SK-N-SH (cell line): Measurements from ENCODE around the gene NIT1. TPM values are rescaled to one million over a fixed set of nuclear protein-coding genes. Genes with fewer than 3 reads are reported as not detected.

Experiments
- CTCF ChIA-PET: fragments of 300-600, 350-600 bp; formaldehyde crosslinking; extraction: SDS; loops from one replicate; lab custom pipeline; 2021; lab: Yijun Ruan, JAX
- POLR2A ChIA-PET: fragments of 350-600 bp; sonication (Branson Sonifier 250); formaldehyde crosslinking; extraction: SDS; loops from one replicate; lab custom pipeline; 2020; ENCODE audit warnings: antibody characterized with exemption, inconsistent platforms; lab: Yijun Ruan, JAX
- DNase-seq: peaks from one replicate; pipeline ENCODE4 v3.0.0; 2012
- H2AFZ ChIP-seq: fragments of 200-600 bp; sonication (generic); 2 replicates; pipeline ENCODE4 v1.8.1; 2016; ENCODE audit warnings: antibody characterized with exemption, mild to moderate bottlenecking, low read depth
- H3F3A ChIP-seq: fragments of 200-600 bp; sonication (generic); replicated peaks from 2 replicates; pipeline ENCODE3; 2016; ENCODE audit warnings: antibody characterized with exemption, mild to moderate bottlenecking; ENCODE audit not compliant: insufficient read depth
- H3K27ac ChIP-seq, 2 experiments: fragments of 200-500 bp in 1 of 2; fragments of 200-600 bp in 1 of 2; sonication (Bioruptor generic) in 1 of 2; sonication (generic), shearing (Covaris generic) in 1 of 2; 2 replicates each; pipeline versions ENCODE4 v1.5.1 to v1.6.1; 2014 to 2016; ENCODE audit warnings: low read depth in 2 of 2, inconsistent platforms in 1 of 2, low read length in 1 of 2, mild to moderate bottlenecking in 1 of 2, mixed read lengths in 1 of 2
- H3K27me3 ChIP-seq: fragments of 200-600 bp; sonication (generic), shearing (Covaris generic); 2 replicates; pipeline ENCODE4 v1.6.1; 2016; ENCODE audit warnings: mixed run types; ENCODE audit not compliant: insufficient read depth
- H3K36me3 ChIP-seq, 2 experiments: fragments of 200-500 bp in 1 of 2; fragments of 200-600 bp in 1 of 2; sonication (Bioruptor generic) in 1 of 2; sonication (generic) in 1 of 2; replicated peaks in 1 of 2; 2 replicates each; pipeline versions ENCODE3 to v1.5.1; 2014 to 2016; ENCODE audit warnings: low read length in 1 of 2, mild to moderate bottlenecking in 1 of 2; ENCODE audit not compliant: insufficient read depth in 2 of 2, control insufficient read depth in 1 of 2
- H3K4me1 ChIP-seq, 2 experiments: fragments of 200-500 bp in 1 of 2; fragments of 200-600 bp in 1 of 2; sonication (Bioruptor generic) in 1 of 2; sonication (generic), shearing (Covaris generic) in 1 of 2; 2 replicates each; pipeline versions ENCODE4 v1.5.1 to v1.6.1; 2014 to 2016; ENCODE audit warnings: low read depth in 1 of 2, low read length in 1 of 2, mixed run types in 1 of 2; ENCODE audit not compliant: insufficient read depth in 2 of 2, control insufficient read depth in 1 of 2
- H3K4me2 ChIP-seq: fragments of 200-600 bp; sonication (generic), shearing (Covaris generic); 2 replicates; pipeline ENCODE4 v1.6.1; 2017; ENCODE audit warnings: mixed run types
- H3K4me3 ChIP-seq, 2 experiments: fragments of 200-500 bp in 1 of 2; fragments of 200-600 bp in 1 of 2; sonication (Bioruptor generic) in 1 of 2; sonication (generic), shearing (Covaris generic) in 1 of 2; 2 replicates each; pipeline versions ENCODE4 v1.5.1 to v1.8.1; 2014 to 2016; ENCODE audit warnings: low read depth in 2 of 2, inconsistent platforms in 1 of 2, low read length in 1 of 2, mild to moderate bottlenecking in 1 of 2, mixed read lengths in 1 of 2, moderate library complexity in 1 of 2
- H3K79me2 ChIP-seq: fragments of 200-600 bp; sonication (generic); 2 replicates; pipeline ENCODE4 v1.8.1; 2017; ENCODE audit warnings: mild to moderate bottlenecking; ENCODE audit not compliant: insufficient read depth
- H3K9ac ChIP-seq: fragments of 200-600 bp; sonication (generic); 2 replicates; pipeline ENCODE4 v1.6.1; 2017; ENCODE audit warnings: mixed run types
- H3K9me2 ChIP-seq: fragments of 200-600 bp; sonication (generic); 2 replicates; pipeline ENCODE4 v1.6.1; 2017; ENCODE audit warnings: mixed run types
- H3K9me3 ChIP-seq: fragments of 200-600 bp; sonication (generic); 2 replicates; pipeline ENCODE4 v1.6.1; 2017; ENCODE audit warnings: mixed run types, mild to moderate bottlenecking, moderate library complexity
- H4K20me1 ChIP-seq: fragments of 200-600 bp; sonication (generic); 2 replicates; pipeline ENCODE4 v1.6.1; 2017; ENCODE audit warnings: mild to moderate bottlenecking, mixed run types; ENCODE audit not compliant: insufficient read depth
- CHD2 ChIP-seq: fragments of 150-350 bp; IDR thresholded peaks from 2 replicates; pipeline ENCODE4 v1.6.1; 2018; ENCODE audit warnings: low read length; ENCODE audit not compliant: partially characterized antibody
- EP300 ChIP-seq, 2 experiments: IDR thresholded peaks; 2 replicates each; pipeline versions ENCODE4 v1.4.0 to v1.6.1; 2012; ENCODE audit warnings: borderline replicate concordance in 1 of 2, low read depth in 1 of 2, low read length in 1 of 2
- EZH2phosphoT487 ChIP-seq: fragments of 200-600 bp; sonication (generic); IDR thresholded peaks from 2 replicates; pipeline ENCODE4 v1.6.1; 2017; ENCODE audit warnings: low read depth, mixed run types, mild to moderate bottlenecking, antibody characterized with exemption, moderate library complexity, borderline replicate concordance
- FOXJ3 ChIP-seq: sonication (generic); formaldehyde crosslinking; IDR thresholded peaks from 2 replicates; pipeline ENCODE4 v1.5.1; 2020; ENCODE audit warnings: mild to moderate bottlenecking, missing genetic modification reagents
- JUND ChIP-seq: IDR thresholded peaks from 2 replicates; pipeline ENCODE4 v1.4.0; 2012
- NFIC ChIP-seq: IDR thresholded peaks from 2 replicates; pipeline ENCODE4 v1.4.0; 2012; ENCODE audit warnings: borderline replicate concordance
- NRF1 ChIP-seq: IDR thresholded peaks from 2 replicates; pipeline ENCODE4 v1.6.1; 2012; ENCODE audit warnings: low read depth, mild to moderate bottlenecking, low read length
- RAD21 ChIP-seq: IDR thresholded peaks from 2 replicates; pipeline ENCODE4 v1.6.1; 2012; ENCODE audit warnings: mild to moderate bottlenecking, low read length
- RCOR1 ChIP-seq: fragments of 150-350 bp; IDR thresholded peaks from 2 replicates; pipeline ENCODE4 v1.6.1; 2017; ENCODE audit warnings: antibody characterized with exemption, low read length
- YY1 ChIP-seq: IDR thresholded peaks from 2 replicates; pipeline ENCODE4 v1.4.0; 2012; ENCODE audit warnings: low read depth, mild to moderate bottlenecking
- WGBS: methylation state at CpG from one replicate; pipeline ENCODE4 v1.1.6; 2017; ENCODE audit warnings: low lambda C conversion rate; 5-methylcytosine and 5-hydroxymethylcytosine counted together
- polyA plus RNA-seq, 3 experiments: library from polyadenylated mRNA; depleted of rRNA; stranded (reverse); fragments of >200 nt; gene quantifications; 2 replicates each; pipeline ENCODE4 v1.2.3, GENCODE V29; 2012
- TF ChIP-seq, protein P1 (sequence below): IDR thresholded peaks from 2 replicates; pipeline ENCODE4 v1.4.0; 2012; ENCODE audit warnings: low read depth, borderline replicate concordance
- TF ChIP-seq, protein P2 (sequence below): IDR thresholded peaks from 2 replicates; pipeline ENCODE4 v1.4.0; 2012; ENCODE audit warnings: low read depth
- TF ChIP-seq, protein P3 (sequence below): fragments of 150-350 bp; IDR thresholded peaks from 2 replicates; pipeline ENCODE4 v1.6.1; 2017; ENCODE audit warnings: antibody characterized with exemption, low read length, low read depth, borderline replicate concordance

Gene NIT1
- polyA plus RNA-seq, 1 of the 3 experiments (the other 2 are of a cell fraction) = 38.7 TPM

DNA sequence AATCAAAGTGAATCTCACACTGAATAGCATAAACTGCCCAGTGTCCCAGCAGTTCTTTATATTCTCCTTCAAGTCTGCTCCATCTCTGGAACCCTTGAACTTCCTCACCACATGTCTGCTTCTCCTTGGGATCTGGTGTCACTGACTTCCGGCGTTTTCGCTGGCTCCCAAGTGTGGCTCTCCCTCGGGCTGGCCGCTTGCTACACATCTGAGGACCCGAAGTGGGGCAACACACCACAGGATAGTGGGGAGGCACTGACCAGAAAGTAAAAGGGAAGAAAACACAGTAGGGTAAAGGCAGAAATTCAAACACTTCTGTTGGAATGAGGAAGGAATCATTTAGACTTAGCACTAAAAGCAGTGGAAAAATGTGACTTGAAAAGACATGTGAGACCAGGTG is 5.1 kb downstream of the NIT1 start:
- peaks cover 8% of the 10 kb centered on the region; the same call in 1 of the 2 replicates for H4K20me1 ChIP-seq
- H3K27ac ChIP-seq = no peak overlapping the region
- TF ChIP-seq NFIC (no peak), JUND (no peak), RAD21 (no peak), NRF1 (no peak), EZH2phosphoT487 (no peak), CHD2 (no peak), RCOR1 (no peak), EP300 (IDR thresholded peaks at IDR 0.05; ENCODE audit: borderline replicate concordance in 1 of 2, low read depth in 1 of 2, low read length in 1 of 2) (no peak), YY1 (no peak), FOXJ3 (no peak)
- TF ChIP-seq, protein P1, sequence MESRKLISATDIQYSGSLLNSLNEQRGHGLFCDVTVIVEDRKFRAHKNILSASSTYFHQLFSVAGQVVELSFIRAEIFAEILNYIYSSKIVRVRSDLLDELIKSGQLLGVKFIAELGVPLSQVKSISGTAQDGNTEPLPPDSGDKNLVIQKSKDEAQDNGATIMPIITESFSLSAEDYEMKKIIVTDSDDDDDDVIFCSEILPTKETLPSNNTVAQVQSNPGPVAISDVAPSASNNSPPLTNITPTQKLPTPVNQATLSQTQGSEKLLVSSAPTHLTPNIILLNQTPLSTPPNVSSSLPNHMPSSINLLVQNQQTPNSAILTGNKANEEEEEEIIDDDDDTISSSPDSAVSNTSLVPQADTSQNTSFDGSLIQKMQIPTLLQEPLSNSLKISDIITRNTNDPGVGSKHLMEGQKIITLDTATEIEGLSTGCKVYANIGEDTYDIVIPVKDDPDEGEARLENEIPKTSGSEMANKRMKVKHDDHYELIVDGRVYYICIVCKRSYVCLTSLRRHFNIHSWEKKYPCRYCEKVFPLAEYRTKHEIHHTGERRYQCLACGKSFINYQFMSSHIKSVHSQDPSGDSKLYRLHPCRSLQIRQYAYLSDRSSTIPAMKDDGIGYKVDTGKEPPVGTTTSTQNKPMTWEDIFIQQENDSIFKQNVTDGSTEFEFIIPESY = no peak
- TF ChIP-seq, protein P2, sequence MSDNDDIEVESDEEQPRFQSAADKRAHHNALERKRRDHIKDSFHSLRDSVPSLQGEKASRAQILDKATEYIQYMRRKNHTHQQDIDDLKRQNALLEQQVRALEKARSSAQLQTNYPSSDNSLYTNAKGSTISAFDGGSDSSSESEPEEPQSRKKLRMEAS = no peak
- TF ChIP-seq, protein P3, sequence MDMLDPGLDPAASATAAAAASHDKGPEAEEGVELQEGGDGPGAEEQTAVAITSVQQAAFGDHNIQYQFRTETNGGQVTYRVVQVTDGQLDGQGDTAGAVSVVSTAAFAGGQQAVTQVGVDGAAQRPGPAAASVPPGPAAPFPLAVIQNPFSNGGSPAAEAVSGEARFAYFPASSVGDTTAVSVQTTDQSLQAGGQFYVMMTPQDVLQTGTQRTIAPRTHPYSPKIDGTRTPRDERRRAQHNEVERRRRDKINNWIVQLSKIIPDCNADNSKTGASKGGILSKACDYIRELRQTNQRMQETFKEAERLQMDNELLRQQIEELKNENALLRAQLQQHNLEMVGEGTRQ = no peak
- TF ChIP-seq, all 33 proteins: peak for 0
- H3K9ac ChIP-seq = no peak overlapping the region
- no peak overlapping the region for H3K4me3 ChIP-seq
- 89% methylated on average over 6 of the region's 6 CpGs for WGBS
- H3K4me2 ChIP-seq = no peak overlapping the region
- no peak for DNase-seq
- ChIA-PET CTCF (no interaction called here), POLR2A (no interaction called here)
- H3K79me2 ChIP-seq = peaks cover 61% of the 10 kb centered on the region
- no peaks in the 10 kb centered on the region for H3K9me2 ChIP-seq
- H3K4me1 ChIP-seq = peaks cover 15 to 19% of the 10 kb centered on the region in 2 experiments; a peak in 3 of 4 replicates
- H3K27me3 ChIP-seq = no peaks in the 10 kb centered on the region
- H3K9me3 ChIP-seq = no peaks in the 10 kb centered on the region
- H3F3A ChIP-seq = peaks cover 7% of the 10 kb centered on the region
- H3K36me3 ChIP-seq = peaks cover 30 to 64% of the 10 kb centered on the region in 2 experiments
- no peak overlapping the region for H2AFZ ChIP-seq

DNA sequence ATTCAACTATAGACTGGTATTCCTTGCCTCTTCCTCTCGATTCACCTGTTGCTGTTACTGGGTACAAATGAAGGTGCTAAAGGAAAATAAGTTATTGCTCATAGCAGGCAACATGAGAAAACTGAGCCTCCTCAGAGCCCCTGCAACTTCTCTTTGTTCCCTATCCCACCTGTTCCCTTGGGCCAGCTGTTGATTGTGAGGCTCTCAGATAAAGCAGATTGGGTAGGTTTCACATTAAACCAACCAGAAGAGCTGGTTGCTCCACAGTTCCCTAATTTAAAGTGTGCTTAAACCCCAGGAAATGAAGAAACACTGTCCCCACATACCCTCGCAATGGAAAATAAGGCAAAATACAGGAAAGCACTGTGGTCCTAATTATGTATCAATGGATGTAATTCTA is 9.7 kb downstream of the NIT1 start:
- no peak overlapping the region for H3K9ac ChIP-seq
- no peaks in the 10 kb centered on the region for H3K27me3 ChIP-seq

More for the DNA sequence above, 9.7 kb downstream of the NIT1 start:
- TF ChIP-seq, protein P3 = no peak
- WGBS = 100% methylated on average over 2 of the region's 2 CpGs
- H2AFZ ChIP-seq = no peak overlapping the region
- no peak overlapping the region for H3K4me2 ChIP-seq
- H3K4me3 ChIP-seq = no peak overlapping the region
- DNase-seq = no peak
- POLR2A ChIA-PET = interaction anchor here (1.3 kb wide), 1 partner anchor 9 kb away, joined by 5 read pairs; the partner anchor contains the start of genes NIT1 and PFDN2
- CTCF ChIA-PET = interaction anchor here (1.2 kb wide), 1 partner anchor 56 kb away, joined by 3 read pairs; no protein-coding TSS in a partner anchor
- H3K9me2 ChIP-seq = no peaks in the 10 kb centered on the region
- H3K4me1 ChIP-seq = peaks cover 5 to 11% of the 10 kb centered on the region in 2 experiments; a peak in 3 of 4 replicates
- H3K27ac ChIP-seq = no peak overlapping the region
- no peaks in the 10 kb centered on the region for H3K9me3 ChIP-seq
- peaks cover 8% of the 10 kb centered on the region; the same call in 1 of the 2 replicates for H4K20me1 ChIP-seq
- no peaks in the 10 kb centered on the region for H3F3A ChIP-seq
- peaks cover 81% of the 10 kb centered on the region for H3K79me2 ChIP-seq
- H3K36me3 ChIP-seq = peaks cover 37 to 59% of the 10 kb centered on the region in 2 experiments
